Panc1 (cell line): ENCODE results near the gene MSN. TPM values are rescaled to one million over a fixed set of nuclear protein-coding genes. Genes with fewer than 3 reads are reported as not detected.

ENCODE experiments used
- ATAC-seq: fragments of 200-7000 bp; cut with Tn5 transposase; 2 replicates; pipeline ENCODE4 v1.9.1; 2020; ENCODE audit warnings: mild to moderate bottlenecking, moderate library complexity
- BruUV-seq: library from RNA; stranded (reverse); fragments of 400-500 nt; replicated peaks from 2 replicates; lab custom pipeline; 2021; lab: Mats Ljungman, UMichigan
- CTCF ChIA-PET: fragments of 300-600 bp; sonication (Branson Sonifier 250); formaldehyde crosslinking; loops from one replicate; lab custom pipeline; 2022; ENCODE audit warnings: antibody characterized with exemption; lab: Charles Lee
- POLR2A ChIA-PET: fragments of 300-600 bp; sonication (Branson Sonifier 250); formaldehyde crosslinking; loops from one replicate; lab custom pipeline; 2022; ENCODE audit warnings: antibody characterized with exemption; lab: Charles Lee
- DNase-seq: peaks from one replicate; pipeline ENCODE4 v3.0.0-alpha.2; 2010; ENCODE audit warnings: low read depth, low spot score
- H3K27ac ChIP-seq: 2 replicates; pipeline ENCODE4 v1.5.1; 2011; ENCODE audit warnings: mild to moderate bottlenecking, low read length, inconsistent platforms
- H3K27me3 ChIP-seq: fragments of 200-500 bp; sonication (Bioruptor generic); 2 replicates; pipeline ENCODE4 v1.6.0; 2014; ENCODE audit warnings: low read length, inconsistent platforms; ENCODE audit not compliant: control insufficient read depth, insufficient read depth
- H3K36me3 ChIP-seq: fragments of 200-500 bp; sonication (Bioruptor generic); 2 replicates; pipeline ENCODE4 v1.5.1; 2014; ENCODE audit warnings: inconsistent platforms, mild to moderate bottlenecking, low read length, moderate library complexity; ENCODE audit not compliant: control insufficient read depth, insufficient read depth
- H3K4me1 ChIP-seq: 2 replicates; pipeline ENCODE4 v1.5.1; 2011; ENCODE audit warnings: inconsistent platforms, mild to moderate bottlenecking, low read length, moderate library complexity; ENCODE audit not compliant: control insufficient read depth, insufficient read depth
- H3K4me3 ChIP-seq, 2 experiments: 2 replicates each; pipeline ENCODE4 v1.5.1; 2011 to 2012; ENCODE audit warnings: low read depth in 2 of 2, low read length in 2 of 2, mild to moderate bottlenecking in 2 of 2, inconsistent platforms in 1 of 2, moderate library complexity in 1 of 2
- H3K9me3 ChIP-seq: fragments of 200-500 bp; sonication (Bioruptor generic); 2 replicates; pipeline ENCODE4 v1.5.1; 2014; ENCODE audit warnings: low read depth, mild to moderate bottlenecking, inconsistent platforms, low read length, moderate library complexity; ENCODE audit not compliant: control insufficient read depth, insufficient read depth
- CTCF ChIP-seq: fragments of 450-650 bp; IDR thresholded peaks from 2 replicates; pipeline ENCODE4 v1.5.1; 2017; ENCODE audit warnings: mild to moderate bottlenecking
- POLR2AphosphoS5 ChIP-seq: IDR thresholded peaks from 2 replicates; pipeline ENCODE4 v1.6.1; 2012; ENCODE audit warnings: mild to moderate bottlenecking, low read depth, low read length, moderate library complexity
- SIN3A ChIP-seq: IDR thresholded peaks from 2 replicates; pipeline ENCODE4 v1.6.1; 2012; ENCODE audit warnings: low read depth, mild to moderate bottlenecking, low read length, moderate library complexity, borderline replicate concordance; ENCODE audit not compliant: insufficient read depth
- TCF7L2 ChIP-seq: IDR thresholded peaks from 2 replicates; pipeline ENCODE4 v1.6.1; 2011; ENCODE audit warnings: mild to moderate bottlenecking, low read depth, low read length, inconsistent platforms
- in situ Hi-C: cut with HindIII; loops from 2 replicates; pipeline ENCODE4 v1.10.0; 2016; ENCODE audit warnings: low sequenced_read_pairs, low pct_unique_long_range_greater_than_20kb
- intact Hi-C: fragments of 100-400 bp; cut with micrococcal nuclease; formaldehyde crosslinking; loops from one replicate; pipeline ENCODE4 v1.10.0; 2022; ENCODE audit not compliant: unreplicated experiment
- total RNA-seq: library from RNA; stranded (reverse); gene quantifications from one replicate; pipeline ENCODE4 v1.2.1, GENCODE V29; 2021; ENCODE audit not compliant: unreplicated experiment
- TF ChIP-seq, protein P1 (sequence below), 2 experiments: IDR thresholded peaks; 2 replicates each; pipeline ENCODE4 v1.6.1; 2011 to 2012; ENCODE audit warnings: low read depth in 2 of 2, control low read depth in 1 of 2, low read length in 1 of 2, mild to moderate bottlenecking in 1 of 2, moderate library complexity in 1 of 2; ENCODE audit not compliant: insufficient read depth in 1 of 2

Gene MSN
- total RNA-seq, 1 experiment from 2014 or later: 185 TPM

DNA sequence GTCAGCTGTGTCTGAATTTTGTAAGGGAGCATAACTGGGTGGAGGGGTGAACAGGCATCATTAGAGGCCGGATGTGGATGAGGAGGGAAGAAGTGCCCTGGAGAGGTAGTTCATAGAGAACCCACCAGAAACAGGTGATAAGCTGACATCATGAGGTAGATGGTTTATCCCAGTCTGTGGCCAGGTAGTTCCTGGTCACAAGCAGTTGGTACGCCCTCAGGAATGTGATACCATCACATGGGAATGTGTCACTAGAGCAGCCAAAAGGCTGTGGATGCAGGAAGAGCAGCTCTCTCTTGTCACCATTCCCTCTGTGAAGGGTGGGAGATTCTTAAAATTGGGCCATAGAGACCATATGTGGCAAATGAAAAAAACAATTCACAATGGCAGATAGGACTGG is 21.9 kb downstream of the MSN start:
- no peak for TF ChIP-seq POLR2AphosphoS5
- no peak for TF ChIP-seq SIN3A
- TF ChIP-seq TCF7L2: no peak
- TF ChIP-seq, protein P1, sequence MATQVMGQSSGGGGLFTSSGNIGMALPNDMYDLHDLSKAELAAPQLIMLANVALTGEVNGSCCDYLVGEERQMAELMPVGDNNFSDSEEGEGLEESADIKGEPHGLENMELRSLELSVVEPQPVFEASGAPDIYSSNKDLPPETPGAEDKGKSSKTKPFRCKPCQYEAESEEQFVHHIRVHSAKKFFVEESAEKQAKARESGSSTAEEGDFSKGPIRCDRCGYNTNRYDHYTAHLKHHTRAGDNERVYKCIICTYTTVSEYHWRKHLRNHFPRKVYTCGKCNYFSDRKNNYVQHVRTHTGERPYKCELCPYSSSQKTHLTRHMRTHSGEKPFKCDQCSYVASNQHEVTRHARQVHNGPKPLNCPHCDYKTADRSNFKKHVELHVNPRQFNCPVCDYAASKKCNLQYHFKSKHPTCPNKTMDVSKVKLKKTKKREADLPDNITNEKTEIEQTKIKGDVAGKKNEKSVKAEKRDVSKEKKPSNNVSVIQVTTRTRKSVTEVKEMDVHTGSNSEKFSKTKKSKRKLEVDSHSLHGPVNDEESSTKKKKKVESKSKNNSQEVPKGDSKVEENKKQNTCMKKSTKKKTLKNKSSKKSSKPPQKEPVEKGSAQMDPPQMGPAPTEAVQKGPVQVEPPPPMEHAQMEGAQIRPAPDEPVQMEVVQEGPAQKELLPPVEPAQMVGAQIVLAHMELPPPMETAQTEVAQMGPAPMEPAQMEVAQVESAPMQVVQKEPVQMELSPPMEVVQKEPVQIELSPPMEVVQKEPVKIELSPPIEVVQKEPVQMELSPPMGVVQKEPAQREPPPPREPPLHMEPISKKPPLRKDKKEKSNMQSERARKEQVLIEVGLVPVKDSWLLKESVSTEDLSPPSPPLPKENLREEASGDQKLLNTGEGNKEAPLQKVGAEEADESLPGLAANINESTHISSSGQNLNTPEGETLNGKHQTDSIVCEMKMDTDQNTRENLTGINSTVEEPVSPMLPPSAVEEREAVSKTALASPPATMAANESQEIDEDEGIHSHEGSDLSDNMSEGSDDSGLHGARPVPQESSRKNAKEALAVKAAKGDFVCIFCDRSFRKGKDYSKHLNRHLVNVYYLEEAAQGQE (IDR thresholded peaks at IDR 0.05; ENCODE audit: insufficient read depth in 1 of 2, low read depth in 2 of 2, low read length in 1 of 2): no peak
- no peak for TF ChIP-seq CTCF

GRCh38 chrX:65690057-65690855 is 22.8 kb downstream of the MSN start:
- H3K36me3 ChIP-seq: no peaks in the 10 kb centered on the region
- intact Hi-C loops (no loop called here), in situ Hi-C loops (no loop called here)
- no peak overlapping the region for H3K4me3 ChIP-seq
- no peaks in the 10 kb centered on the region for H3K4me1 ChIP-seq
- ATAC-seq (peak; percentile 62; the same call in 1 of the 2 replicates), DNase-seq (no peak)
- TF ChIP-seq POLR2AphosphoS5: no peak
- no peak for TF ChIP-seq CTCF
- TF ChIP-seq TCF7L2: no peak
- TF ChIP-seq SIN3A: no peak
- TF ChIP-seq, protein P1 (IDR thresholded peaks at IDR 0.05; ENCODE audit: insufficient read depth in 1 of 2, low read depth in 2 of 2, low read length in 1 of 2): no peak
- BruUV-seq: no TSS peak
- ChIA-PET CTCF (no interaction called here), POLR2A (no interaction called here)
- H3K27ac ChIP-seq: no peak overlapping the region
- no peaks in the 10 kb centered on the region for H3K9me3 ChIP-seq
- no peaks in the 10 kb centered on the region for H3K27me3 ChIP-seq

More for the DNA sequence above, 21.9 kb downstream of the MSN start:
- CTCF ChIA-PET: no interaction called here
- BruUV-seq: no TSS peak
- Histone ChIP-seq H3K9me3 (no peaks in the 10 kb centered on the region), H3K4me3 (no peak overlapping the region), H3K36me3 (no peaks in the 10 kb centered on the region), H3K4me1 (no peaks in the 10 kb centered on the region), H3K27ac (no peak overlapping the region), H3K27me3 (no peaks in the 10 kb centered on the region)
- ATAC-seq (no peak), DNase-seq (no peak)
- in situ Hi-C loops: no loop called here
- POLR2A ChIA-PET: no interaction called here
- intact Hi-C loops: no loop called here
